Measurements from ENCODE around the gene SMOC2. TPM values are rescaled to one million over a fixed set of nuclear protein-coding genes. Genes with fewer than 3 reads are reported as not detected.
A peak's percentile ranks its signal among the peaks of the same experiment; 100 is the strongest.

The SMOC2 gene
- total RNA-seq, 2 donors from 2014 or later, result 17.8 to 167 TPM

DNA sequence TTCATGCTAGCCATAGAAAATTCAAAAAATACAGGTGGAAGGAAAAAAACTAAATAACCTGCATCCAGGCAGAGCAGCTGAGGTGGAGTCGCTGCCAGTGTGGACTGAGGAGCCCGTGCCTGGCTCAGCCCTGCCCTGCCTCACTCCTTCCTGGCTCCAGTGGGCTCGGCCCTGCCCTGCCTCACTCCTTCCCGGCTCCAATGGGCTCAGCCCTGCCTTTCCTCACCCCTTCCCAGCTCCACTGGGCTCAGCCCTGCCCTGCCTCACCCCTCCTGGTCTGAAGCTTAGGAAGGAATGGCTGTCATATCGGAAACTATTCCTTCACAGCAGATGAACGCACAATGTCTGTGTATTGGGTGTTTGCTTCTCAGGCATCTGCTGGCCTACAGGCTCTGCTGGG lies 142.1 kb downstream of the SMOC2 start:
- Histone ChIP-seq H3K4me1 (replicated peaks) (no peaks in the 10 kb centered on the region), H3K9me3 (no peaks in the 10 kb centered on the region), H3K27me3 (replicated peaks; ENCODE audit: insufficient read depth) (no peaks in the 10 kb centered on the region), H3K4me3 (no peak overlapping the region), H3K27ac (no peak overlapping the region), H3K36me3 (no peaks in the 10 kb centered on the region)
- intact Hi-C loops (cut with DNase I), result no loop called here
- TF ChIP-seq POLR2AphosphoS5 (IDR thresholded peaks at IDR 0.05), result no peak
- TF ChIP-seq CTCF (IDR thresholded peaks at IDR 0.05), result no peak
- no peak for TF ChIP-seq POLR2A (IDR thresholded peaks at IDR 0.05)
- no peak for DNase-seq (ENCODE audit: low spot score)
- WGBS, result 92% methylated on average over 6 of the region's 6 CpGs

- Histone ChIP-seq H3K4me1 (replicated peaks) (no peaks in the 10 kb centered on the region), H3K27me3 (replicated peaks; ENCODE audit: insufficient read depth) (no peaks in the 10 kb centered on the region), H3K27ac (peak overlapping the region in 1 of 2 donors; percentile 4), H3K9me3 (no peaks in the 10 kb centered on the region), H3K36me3 (no peaks in the 10 kb centered on the region), H3K4me3 (no peak overlapping the region)
- TF ChIP-seq CTCF (IDR thresholded peaks at IDR 0.05), result no peak
- no peak for TF ChIP-seq POLR2A (IDR thresholded peaks at IDR 0.05)
- TF ChIP-seq POLR2AphosphoS5 (IDR thresholded peaks at IDR 0.05), result no peak
- intact Hi-C loops (cut with DNase I), result no loop called here
- peak; percentile 32 for DNase-seq (ENCODE audit: low spot score)
- WGBS, result 46% methylated on average over 9 of the region's 9 CpGs
Measured at GRCh38 chr6:168583821-168584220, 142.8 kb downstream of the SMOC2 start.

DNA sequence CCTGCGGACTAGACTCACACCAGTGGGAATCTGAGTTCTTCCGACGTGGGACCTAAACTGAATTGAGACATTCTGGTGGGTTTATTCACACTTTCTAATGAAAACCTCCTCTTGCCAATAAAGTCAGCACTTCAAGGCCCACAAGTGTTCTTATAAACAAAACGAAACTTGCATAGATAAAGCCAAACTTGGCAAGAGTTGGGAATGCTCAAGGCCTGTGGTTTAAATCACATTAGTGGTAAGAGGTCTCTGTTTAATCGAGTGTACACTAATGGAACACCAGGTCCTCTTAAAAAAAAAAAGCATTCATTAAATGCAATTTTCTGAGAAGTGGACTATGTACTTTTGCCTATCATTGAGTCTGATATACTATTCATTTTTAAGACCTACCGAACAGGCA lies 143.3 kb downstream of the SMOC2 start:
- DNase-seq (ENCODE audit: low spot score), result no peak
- no peak for TF ChIP-seq POLR2A (IDR thresholded peaks at IDR 0.05)
- no peak for TF ChIP-seq CTCF (IDR thresholded peaks at IDR 0.05)
- TF ChIP-seq POLR2AphosphoS5 (IDR thresholded peaks at IDR 0.05), result no peak
- intact Hi-C loops (cut with DNase I), result no loop called here
- Histone ChIP-seq H3K9me3 (no peaks in the 10 kb centered on the region), H3K36me3 (no peaks in the 10 kb centered on the region), H3K4me3 (no peak overlapping the region), H3K27ac (peak overlapping the region in 1 of 2 donors; percentile 4), H3K4me1 (replicated peaks) (no peaks in the 10 kb centered on the region), H3K27me3 (replicated peaks; ENCODE audit: insufficient read depth) (no peaks in the 10 kb centered on the region)
- WGBS, result 29% methylated on average over 6 of the region's 6 CpGs

GRCh38 chr6:168584671-168585070 lies 143.7 kb downstream of the SMOC2 start:
- TF ChIP-seq POLR2A (IDR thresholded peaks at IDR 0.05) (no peak), POLR2AphosphoS5 (IDR thresholded peaks at IDR 0.05) (no peak), CTCF (IDR thresholded peaks at IDR 0.05) (no peak)
- WGBS, result 87% methylated on average over 5 of the region's 5 CpGs
- H3K9me3 ChIP-seq, result no peaks in the 10 kb centered on the region
- no peak for DNase-seq (ENCODE audit: low spot score)
- no peak overlapping the region for H3K27ac ChIP-seq
- H3K4me3 ChIP-seq, result no peak overlapping the region
- H3K4me1 ChIP-seq (replicated peaks), result no peaks in the 10 kb centered on the region
- no peaks in the 10 kb centered on the region for H3K36me3 ChIP-seq
- intact Hi-C loops (cut with DNase I), result no loop called here
- no peaks in the 10 kb centered on the region for H3K27me3 ChIP-seq (replicated peaks; ENCODE audit: insufficient read depth)

DNA sequence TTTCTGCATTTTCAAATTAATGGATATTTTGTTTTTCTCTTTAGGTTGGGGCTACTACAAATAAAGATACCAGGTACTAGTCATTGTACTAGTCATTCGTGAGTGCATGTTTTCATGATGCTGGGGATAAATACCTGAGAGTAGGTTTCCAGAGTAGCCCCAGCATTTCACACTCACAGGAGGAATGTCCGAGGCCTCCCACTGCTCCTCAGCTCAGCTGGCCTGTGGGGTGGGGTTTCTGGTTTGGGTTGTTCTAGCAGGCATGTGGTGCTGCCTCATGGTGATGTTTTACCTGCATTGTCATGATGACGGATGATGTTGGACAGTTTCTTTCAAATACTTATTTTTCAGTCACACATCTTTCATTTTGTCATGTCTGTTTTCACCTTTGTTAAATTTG lies 144.5 kb downstream of the SMOC2 start:
- 87% methylated on average over 3 of the region's 3 CpGs for WGBS
- no peaks in the 10 kb centered on the region for H3K4me1 ChIP-seq (replicated peaks)
- no peak overlapping the region for H3K4me3 ChIP-seq
- no peaks in the 10 kb centered on the region for H3K27me3 ChIP-seq (replicated peaks; ENCODE audit: insufficient read depth)
- no peaks in the 10 kb centered on the region for H3K9me3 ChIP-seq
- H3K36me3 ChIP-seq, result no peaks in the 10 kb centered on the region
- intact Hi-C loops (cut with DNase I), result no loop called here
- no peak for TF ChIP-seq CTCF (IDR thresholded peaks at IDR 0.05)
- no peak for TF ChIP-seq POLR2A (IDR thresholded peaks at IDR 0.05)
- no peak for TF ChIP-seq POLR2AphosphoS5 (IDR thresholded peaks at IDR 0.05)
- no peak overlapping the region for H3K27ac ChIP-seq
- DNase-seq (ENCODE audit: low spot score), result no peak

Data from prostate gland (tissue), 2 donors.